K562 (cell line): Measurements from ENCODE around the gene PTPN7. TPM values are rescaled to one million over a fixed set of nuclear protein-coding genes. Genes with fewer than 3 reads are reported as not detected.

Source experiments
- HIVEP1 ChIP-seq: fragments of 250-450 bp; sonication (Bioruptor Pico); IDR thresholded peaks from 2 replicates; pipeline ENCODE4 v1.4.0; 2020; ENCODE audit warnings: mild to moderate bottlenecking
- HNRNPL ChIP-seq: fragments of 200-400 bp; formaldehyde crosslinking; IDR thresholded peaks from 2 replicates; pipeline ENCODE4 v1.6.1; 2017; ENCODE audit warnings: low read depth, mild to moderate bottlenecking, low read length
- HSF4 ChIP-seq: fragments of 250-450 bp; sonication (Bioruptor Pico); IDR thresholded peaks from 2 replicates; pipeline ENCODE4 v2.1.2; 2022; ENCODE audit warnings: mild to moderate bottlenecking, moderate library complexity, borderline replicate concordance
- RREB1 ChIP-seq: fragments of 250-450 bp; sonication (Bioruptor Pico); IDR thresholded peaks from 2 replicates; pipeline ENCODE4 v1.4.0; 2020
- TBP ChIP-seq: optimal IDR thresholded peaks from 2 replicates; pipeline ENCODE3; 2011; ENCODE audit warnings: low read depth, low read length, improper control_type of control experiment
- ZNF431 ChIP-seq: sonication (generic); formaldehyde crosslinking; IDR thresholded peaks from 2 replicates; pipeline ENCODE4 v1.8.0; 2022; ENCODE audit warnings: mild to moderate bottlenecking, missing genetic modification reagents
- polyA plus RNA-seq, 8 experiments: library from polyadenylated mRNA; depleted of rRNA in 4 of 8; stranded (reverse) in 5 of 8; unstranded in 3 of 8; fragments of >200 nt; fragmentation: Nextera tagmentation in 2 of 8; fragmentation: Illumina TruSeq in 1 of 8; extraction: Ambion mirVana in 2 of 8; extraction: Trizol in 1 of 8; gene quantifications; 2 replicates each; pipeline versions ENCODE4 v1.2.1 to v1.2.3, GENCODE V29; 2011 to 2014; ENCODE audit warnings: inconsistent platforms in 1 of 8, missing spikeins in 1 of 8
- total RNA-seq, 7 experiments: library from RNA; depleted of rRNA in 6 of 7; stranded (reverse); fragments of >200 nt in 6 of 7; fragmentation: Illumina TruSeq in 2 of 7; extraction: Trizol in 2 of 7; gene quantifications; 2 replicates each; pipeline versions ENCODE4 v1.2.1 to v1.2.3, GENCODE V29; 2011 to 2021; ENCODE audit warnings: low replicate concordance in 1 of 7

The PTPN7 gene
- total and polyA plus RNA-seq, 9 of the 15 experiments (the other 6 are each of a cell fraction or from before 2014, with no cell fraction given) = 18.7 to 144 (median 120) TPM

GRCh38 chr1:202149566-202149965 lies 10.8 kb downstream of the PTPN7 start (continued):
- TF ChIP-seq RREB1 (no peak), HIVEP1 (CRISPR knock-in tag) (no peak), TBP (no peak), ZNF431 (no peak), HNRNPL (no peak), HSF4 (CRISPR knock-in tag) (no peak)
